Neutrophil (primary cell): ENCODE data around the gene CH25H.

Experiments used
- H3K27ac ChIP-seq: fragments of 200-600 bp; sonication (generic); 2 replicates; pipeline ENCODE4 v1.5.1; 2016; ENCODE audit warnings: mild to moderate bottlenecking, moderate library complexity
- H3K27me3 ChIP-seq: fragments of 200-600 bp; sonication (generic); 2 replicates; pipeline ENCODE4 v1.6.0; 2016; ENCODE audit warnings: mild to moderate bottlenecking
- H3K36me3 ChIP-seq: fragments of 200-600 bp; sonication (generic); 2 replicates; pipeline ENCODE4 v1.5.1; 2017
- H3K4me1 ChIP-seq, 2 experiments: fragments of 200-600 bp in 1 of 2; sonication (generic) in 1 of 2; 1 replicate in 1 of 2; 2 replicates in 1 of 2; pipeline versions ENCODE4 v1.5.1 to v1.6.1; 2013 to 2016; ENCODE audit warnings: low read depth in 1 of 2, low read length in 1 of 2, mild to moderate bottlenecking in 1 of 2, moderate library complexity in 1 of 2; ENCODE audit not compliant: control insufficient read depth in 1 of 2, insufficient read depth in 1 of 2
- H3K4me3 ChIP-seq, 2 experiments: fragments of 200-600 bp in 1 of 2; sonication (generic) in 1 of 2; 1 replicate in 1 of 2; 2 replicates in 1 of 2; pipeline ENCODE4 v1.5.1; 2013 to 2016; ENCODE audit warnings: low read depth in 1 of 2, low read length in 1 of 2, mild to moderate bottlenecking in 1 of 2, moderate library complexity in 1 of 2
- H3K9me3 ChIP-seq: fragments of 200-600 bp; sonication (generic); 2 replicates; pipeline ENCODE4 v1.5.1; 2016
- CTCF ChIP-seq: fragments of 200-600 bp; sonication (generic); IDR thresholded peaks from 2 replicates; pipeline ENCODE4 v1.5.1; 2016; ENCODE audit warnings: antibody characterized with exemption

CH25H gene

GRCh38 chr10:89238956-89239644 is 32.0 kb upstream of the CH25H start:
- peaks cover 0 to 13% of the 10 kb centered on the region in 2 experiments for H3K4me1 ChIP-seq
- H3K4me3 ChIP-seq: no peak overlapping the region
- H3K27me3 ChIP-seq: no peaks in the 10 kb centered on the region
- no peak overlapping the region for H3K27ac ChIP-seq
- H3K9me3 ChIP-seq: no peaks in the 10 kb centered on the region
- no peak for TF ChIP-seq CTCF
- H3K36me3 ChIP-seq: no peaks in the 10 kb centered on the region

- H3K9me3 ChIP-seq: no peaks in the 10 kb centered on the region
- H3K27ac ChIP-seq: no peak overlapping the region
- H3K36me3 ChIP-seq: no peaks in the 10 kb centered on the region
- peaks cover 0 to 9% of the 10 kb centered on the region in 2 experiments for H3K4me1 ChIP-seq
- no peaks in the 10 kb centered on the region for H3K27me3 ChIP-seq
- no peak for TF ChIP-seq CTCF
- H3K4me3 ChIP-seq: no peak overlapping the region
These were observed 30.7 kb upstream of the CH25H start for GRCh38 chr10:89237849-89238248.

- H3K4me3 ChIP-seq: no peak overlapping the region
- no peaks in the 10 kb centered on the region for H3K36me3 ChIP-seq
- TF ChIP-seq CTCF: no peak
- H3K27ac ChIP-seq: no peak overlapping the region
- no peaks in the 10 kb centered on the region for H3K4me1 ChIP-seq
- H3K27me3 ChIP-seq: no peaks in the 10 kb centered on the region
- no peaks in the 10 kb centered on the region for H3K9me3 ChIP-seq
These were observed 29.2 kb upstream of the CH25H start for GRCh38 chr10:89236226-89236797.

GRCh38 chr10:89235073-89235798 is 28.1 kb upstream of the CH25H start:
- Histone ChIP-seq H3K27me3 (no peaks in the 10 kb centered on the region), H3K36me3 (no peaks in the 10 kb centered on the region), H3K9me3 (no peaks in the 10 kb centered on the region), H3K4me1 (no peaks in the 10 kb centered on the region), H3K4me3 (no peak overlapping the region), H3K27ac (no peak overlapping the region)
- TF ChIP-seq CTCF: no peak

- no peak for TF ChIP-seq CTCF
- H3K9me3 ChIP-seq: no peaks in the 10 kb centered on the region
- H3K36me3 ChIP-seq: no peaks in the 10 kb centered on the region
- H3K27me3 ChIP-seq: no peaks in the 10 kb centered on the region
- H3K4me3 ChIP-seq: no peak overlapping the region
- H3K27ac ChIP-seq: no peak overlapping the region
- no peaks in the 10 kb centered on the region for H3K4me1 ChIP-seq
These were observed 25.9 kb upstream of the CH25H start for GRCh38 chr10:89233033-89233432.
